HL-60/S4 treated with phorbol 12-myristate 13-acetate at 8.2 ng/mL for 4 days and 3 days (cell line): ENCODE measurements around the gene SLC23A2.

Experiments used
- in situ Hi-C: fragments of 300-500 bp; cut with MboI; formaldehyde crosslinking; loops from 2 replicates; pipeline ENCODE4 v1.15.0; 2022; ENCODE audit warnings: low sequenced_read_pairs

Gene SLC23A2

GRCh38 chr20:4971064-4971463 lies 30.2 kb downstream of the SLC23A2 start:
- in situ Hi-C loops = loop anchor here (25.0 kb wide), 1 partner anchor 359 kb away; no protein-coding TSS in a partner anchor

GRCh38 chr20:4967752-4968477 lies 33.4 kb downstream of the SLC23A2 start:
- in situ Hi-C loops = loop anchor here (25.0 kb wide), 1 partner anchor 356 kb away; no protein-coding TSS in a partner anchor

GRCh38 chr20:4966826-4967751 lies 34.2 kb downstream of the SLC23A2 start:
- in situ Hi-C loops = loop anchor here (25.0 kb wide), 1 partner anchor 355 kb away; no protein-coding TSS in a partner anchor

GRCh38 chr20:4962241-4962855 lies 39.0 kb downstream of the SLC23A2 start:
- in situ Hi-C loops = loop anchor here (25.0 kb wide), 1 partner anchor 350 kb away; no protein-coding TSS in a partner anchor

GRCh38 chr20:4961746-4962145 lies 39.6 kb downstream of the SLC23A2 start:
- in situ Hi-C loops = loop anchor here (25.0 kb wide), 1 partner anchor 349 kb away; no protein-coding TSS in a partner anchor

- in situ Hi-C loops = loop anchor here (25.0 kb wide), 1 partner anchor 347 kb away; no protein-coding TSS in a partner anchor
These were observed 41.7 kb downstream of the SLC23A2 start for GRCh38 chr20:4959592-4959991.

GRCh38 chr20:4957939-4958362 lies 43.4 kb downstream of the SLC23A2 start:
- in situ Hi-C loops = loop anchor here (25.0 kb wide), 1 partner anchor 346 kb away; no protein-coding TSS in a partner anchor

- in situ Hi-C loops = loop anchor here (25.0 kb wide), 1 partner anchor 345 kb away; no protein-coding TSS in a partner anchor
These were observed 44.1 kb downstream of the SLC23A2 start for GRCh38 chr20:4957187-4957586.

GRCh38 chr20:4956200-4956810 lies 45.0 kb downstream of the SLC23A2 start:
- in situ Hi-C loops = loop anchor here (25.0 kb wide), 1 partner anchor 344 kb away; no protein-coding TSS in a partner anchor

GRCh38 chr20:4953881-4954280 lies 47.4 kb downstream of the SLC23A2 start:
- in situ Hi-C loops = loop anchor here (25.0 kb wide), 1 partner anchor 342 kb away; no protein-coding TSS in a partner anchor

GRCh38 chr20:4952229-4952628 lies 49.1 kb downstream of the SLC23A2 start:
- in situ Hi-C loops = loop anchor here (25.0 kb wide), 1 partner anchor 340 kb away; no protein-coding TSS in a partner anchor

GRCh38 chr20:4951299-4951698 lies 50.0 kb downstream of the SLC23A2 start:
- in situ Hi-C loops = loop anchor here (25.0 kb wide), 1 partner anchor 339 kb away; no protein-coding TSS in a partner anchor

GRCh38 chr20:4950841-4951240 lies 50.5 kb downstream of the SLC23A2 start:
- in situ Hi-C loops = loop anchor here (25.0 kb wide), 1 partner anchor 339 kb away; no protein-coding TSS in a partner anchor

- in situ Hi-C loops = loop anchor here (25.0 kb wide), 1 partner anchor 338 kb away; no protein-coding TSS in a partner anchor
These were observed 50.9 kb downstream of the SLC23A2 start for GRCh38 chr20:4950437-4950836.

- in situ Hi-C loops = loop anchor here (25.0 kb wide), 1 partner anchor 338 kb away; no protein-coding TSS in a partner anchor
These were observed 51.5 kb downstream of the SLC23A2 start for GRCh38 chr20:4949833-4950178.

- in situ Hi-C loops = no loop called here
These were observed 53.3 kb downstream of the SLC23A2 start for GRCh38 chr20:4947817-4948559.

GRCh38 chr20:4946986-4947385 lies 54.3 kb downstream of the SLC23A2 start:
- in situ Hi-C loops = no loop called here

- in situ Hi-C loops = no loop called here
These were observed 54.7 kb downstream of the SLC23A2 start for GRCh38 chr20:4946585-4946984.
